Muscle of leg (tissue), 11 donors: ENCODE data around the gene EML1. TPM values are rescaled to one million over a fixed set of nuclear protein-coding genes. Genes with fewer than 3 reads are reported as not detected.

Experiments used
- DNase-seq: peaks from one replicate; pipeline ENCODE4 v3.0.0; 2013
- H3K27ac ChIP-seq: one replicate; pipeline ENCODE4 v1.5.1; 2013; ENCODE audit warnings: mild to moderate bottlenecking, low read length, control low read depth
- H3K27me3 ChIP-seq: one replicate; pipeline ENCODE4 v1.6.1; 2013; ENCODE audit warnings: low read length; ENCODE audit not compliant: control insufficient read depth, insufficient read depth
- H3K36me3 ChIP-seq: one replicate; pipeline ENCODE4 v1.6.1; 2013; ENCODE audit warnings: low read length; ENCODE audit not compliant: control insufficient read depth, insufficient read depth
- H3K4me1 ChIP-seq: one replicate; pipeline ENCODE4 v1.6.1; 2013; ENCODE audit warnings: low read length; ENCODE audit not compliant: control insufficient read depth, insufficient read depth
- H3K4me3 ChIP-seq: one replicate; pipeline ENCODE4 v1.5.1; 2013; ENCODE audit warnings: low read length, control low read depth
- H3K9me3 ChIP-seq: replicated peaks from 2 replicates; pipeline ENCODE4 v1.6.1; 2013; ENCODE audit warnings: low read depth, low read length; ENCODE audit not compliant: control insufficient read depth
- WGBS: methylation state at CpG from one replicate; pipeline ENCODE4 v1.1.5; 2013; ENCODE audit warnings: missing lambda C conversion rate; ENCODE audit not compliant: insufficient coverage; 5-methylcytosine and 5-hydroxymethylcytosine counted together
- polyA plus RNA-seq, 8 donors: library from polyadenylated mRNA; unstranded; fragments of 120-200 nt; gene quantifications; one replicate each; pipeline versions ENCODE4 v1.2.1 to v1.2.3, GENCODE V29; 2013; ENCODE audit warnings: inconsistent platforms in 1 of 8, low replicate concordance in 1 of 8; ENCODE audit not compliant: insufficient read length in 8 of 8, insufficient read depth in 1 of 8
- total RNA-seq: library from RNA; stranded (reverse); fragments of 120-200 nt; gene quantifications from one replicate; pipeline ENCODE4 v1.2.4, GENCODE V29; 2013

The EML1 gene
- total and polyA plus RNA-seq, 9 donors, result 24.3 to 51.2 (median 42.2) TPM

GRCh38 chr14:99812096-99812750 lies 19.0 kb downstream of the EML1 start:
- H3K4me1 ChIP-seq, result peaks cover 21% of the 10 kb centered on the region
- no peaks in the 10 kb centered on the region for H3K36me3 ChIP-seq
- WGBS, result 94% methylated on average over 3 of the region's 9 CpGs
- H3K27me3 ChIP-seq, result no peaks in the 10 kb centered on the region
- no peaks in the 10 kb centered on the region for H3K9me3 ChIP-seq
- H3K27ac ChIP-seq, result no peak overlapping the region
- no peak overlapping the region for H3K4me3 ChIP-seq
- no peak for DNase-seq

GRCh38 chr14:99812892-99813291 lies 19.7 kb downstream of the EML1 start:
- Histone ChIP-seq H3K27ac (no peak overlapping the region), H3K36me3 (no peaks in the 10 kb centered on the region), H3K9me3 (no peaks in the 10 kb centered on the region), H3K27me3 (no peaks in the 10 kb centered on the region), H3K4me3 (no peak overlapping the region), H3K4me1 (peaks cover 15% of the 10 kb centered on the region)
- no peak for DNase-seq
- WGBS, result 92% methylated on average over 3 of the region's 6 CpGs

- Histone ChIP-seq H3K4me1 (peaks cover 2% of the 10 kb centered on the region), H3K4me3 (no peak overlapping the region), H3K27me3 (no peaks in the 10 kb centered on the region), H3K27ac (no peak overlapping the region), H3K36me3 (no peaks in the 10 kb centered on the region), H3K9me3 (no peaks in the 10 kb centered on the region)
- WGBS, result 65% methylated on average over 5 of the region's 6 CpGs
- no peak for DNase-seq
These were observed 22.5 kb downstream of the EML1 start for GRCh38 chr14:99815696-99816095.

GRCh38 chr14:99816217-99816616 lies 23.0 kb downstream of the EML1 start:
- no peaks in the 10 kb centered on the region for H3K36me3 ChIP-seq
- H3K4me1 ChIP-seq, result peaks cover 3% of the 10 kb centered on the region
- DNase-seq, result no peak
- H3K9me3 ChIP-seq, result no peaks in the 10 kb centered on the region
- H3K27me3 ChIP-seq, result no peaks in the 10 kb centered on the region
- no peak overlapping the region for H3K27ac ChIP-seq
- no peak overlapping the region for H3K4me3 ChIP-seq
- WGBS, result 71% methylated on average over 4 of the region's 7 CpGs

GRCh38 chr14:99816642-99817041 lies 23.4 kb downstream of the EML1 start:
- H3K4me1 ChIP-seq, result peaks cover 7% of the 10 kb centered on the region
- H3K27me3 ChIP-seq, result no peaks in the 10 kb centered on the region
- no peak for DNase-seq
- no peaks in the 10 kb centered on the region for H3K36me3 ChIP-seq
- no peaks in the 10 kb centered on the region for H3K9me3 ChIP-seq
- no CpG with 5 or more reads among the region's 3 CpGs for WGBS
- no peak overlapping the region for H3K27ac ChIP-seq
- H3K4me3 ChIP-seq, result no peak overlapping the region

- H3K27ac ChIP-seq, result no peak overlapping the region
- no peaks in the 10 kb centered on the region for H3K27me3 ChIP-seq
- H3K9me3 ChIP-seq, result no peaks in the 10 kb centered on the region
- WGBS, result 92% methylated on average over 10 of the region's 10 CpGs
- peaks cover 10% of the 10 kb centered on the region for H3K4me1 ChIP-seq
- no peak for DNase-seq
- no peak overlapping the region for H3K4me3 ChIP-seq
- no peaks in the 10 kb centered on the region for H3K36me3 ChIP-seq
These were observed 24.1 kb downstream of the EML1 start for GRCh38 chr14:99817331-99817730.

- no peaks in the 10 kb centered on the region for H3K9me3 ChIP-seq
- WGBS, result 72% methylated on average over 4 of the region's 11 CpGs
- no peak overlapping the region for H3K27ac ChIP-seq
- DNase-seq, result no peak
- peaks cover 19% of the 10 kb centered on the region for H3K4me1 ChIP-seq
- no peaks in the 10 kb centered on the region for H3K27me3 ChIP-seq
- no peaks in the 10 kb centered on the region for H3K36me3 ChIP-seq
- H3K4me3 ChIP-seq, result no peak overlapping the region
These were observed 25.4 kb downstream of the EML1 start for GRCh38 chr14:99818503-99819036.

GRCh38 chr14:99819514-99819913 lies 26.3 kb downstream of the EML1 start:
- H3K27me3 ChIP-seq, result no peaks in the 10 kb centered on the region
- no peaks in the 10 kb centered on the region for H3K36me3 ChIP-seq
- WGBS, result 30% methylated on average over 7 of the region's 15 CpGs
- H3K4me3 ChIP-seq, result no peak overlapping the region
- peaks cover 19% of the 10 kb centered on the region for H3K4me1 ChIP-seq
- no peaks in the 10 kb centered on the region for H3K9me3 ChIP-seq
- peak; percentile 39 for DNase-seq
- H3K27ac ChIP-seq, result no peak overlapping the region

- no peak for DNase-seq
- WGBS, result 100% methylated on average over 2 of the region's 10 CpGs
These were observed 27.6 kb downstream of the EML1 start for GRCh38 chr14:99820702-99821331.

GRCh38 chr14:99821519-99822508 lies 28.6 kb downstream of the EML1 start:
- H3K4me1 ChIP-seq, result peaks cover 17% of the 10 kb centered on the region
- WGBS, result 41% methylated on average over 5 of the region's 8 CpGs
- H3K27me3 ChIP-seq, result no peaks in the 10 kb centered on the region
- no peaks in the 10 kb centered on the region for H3K9me3 ChIP-seq
- no peak overlapping the region for H3K4me3 ChIP-seq
- H3K36me3 ChIP-seq, result no peaks in the 10 kb centered on the region
- no peak overlapping the region for H3K27ac ChIP-seq
- no peak for DNase-seq

More at GRCh38 chr14:99820702-99821331, 27.6 kb downstream of the EML1 start:
- no peaks in the 10 kb centered on the region for H3K9me3 ChIP-seq
- no peaks in the 10 kb centered on the region for H3K27me3 ChIP-seq
- H3K4me1 ChIP-seq, result peaks cover 17% of the 10 kb centered on the region
- H3K27ac ChIP-seq, result no peak overlapping the region
- H3K36me3 ChIP-seq, result no peaks in the 10 kb centered on the region
- no peak overlapping the region for H3K4me3 ChIP-seq
